ENCODE measurements around the gene QARS1. TPM values are rescaled to one million over a fixed set of nuclear protein-coding genes. Genes with fewer than 3 reads are reported as not detected.

Gene QARS1
- total and polyA plus RNA-seq, 2 of the 8 experiments (the other 6 are each of a cell fraction or from before 2014, with no cell fraction given): 353 to 581 TPM

DNA sequence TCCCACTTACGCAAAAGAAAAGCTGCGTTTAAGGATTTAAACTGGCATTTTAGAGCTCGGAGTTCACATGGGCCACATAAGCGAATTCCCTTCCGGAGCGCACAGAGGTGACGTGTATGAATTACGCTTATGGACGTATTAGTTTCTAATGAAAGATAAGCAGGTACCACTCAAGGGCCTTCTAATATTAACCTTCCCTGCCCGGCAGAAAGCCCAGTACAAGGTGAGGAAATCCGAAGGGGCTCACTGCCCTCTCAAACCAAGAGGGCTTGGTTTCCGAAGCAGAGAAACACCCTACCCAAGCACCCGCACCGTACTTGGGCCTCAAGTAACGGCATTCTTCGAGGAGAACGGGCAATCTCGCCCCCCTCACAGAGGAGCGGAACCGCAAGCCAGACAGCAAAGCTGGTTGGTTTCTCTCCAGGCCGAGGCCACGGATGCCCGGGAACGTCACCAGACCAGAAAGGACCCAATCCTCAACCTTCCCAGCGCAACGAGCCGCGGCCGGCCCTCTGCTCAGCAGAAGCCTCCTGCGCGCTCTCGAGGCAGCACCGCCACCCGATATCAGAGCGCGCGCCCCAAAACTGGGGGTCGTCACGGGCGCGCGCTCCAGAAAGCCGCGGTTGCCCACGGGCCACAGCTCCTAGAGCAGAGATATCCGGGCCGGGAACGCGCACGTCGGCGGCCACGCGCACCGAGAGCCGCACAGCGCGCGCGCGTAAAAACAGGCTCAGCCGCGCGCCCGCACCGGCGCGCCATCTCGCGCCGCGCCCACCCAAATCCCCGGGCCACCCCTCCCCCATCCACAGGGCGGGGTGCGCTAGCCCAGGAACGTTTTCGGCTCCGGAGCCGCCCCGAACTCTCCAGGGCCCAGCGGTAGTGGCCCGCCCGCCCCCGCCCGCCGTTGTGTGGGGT is 11.4 kb downstream of the QARS1 start:
- no peak overlapping the region for H2BK20ac ChIP-seq (ENCODE audit: low read length)
- no peak overlapping the region for H2AFZ ChIP-seq (ENCODE audit: low read length)
- H3K23ac ChIP-seq (ENCODE audit: insufficient read length): no peak overlapping the region
- ChIA-PET CTCF (ENCODE audit: partially characterized antibody) (interaction anchor here (0.6 to 4.3 kb wide), 13 partner anchors 11 to 104 kb away, joined by 3 to 34 read pairs (median 5); partner anchors contain the start of genes NDUFAF3 and QARS1), POLR2A (ENCODE audit: partially characterized antibody) (interaction anchor here (0.6 to 27.9 kb wide), 59 partner anchors 7 to 534 kb away, joined by 3 to 508 read pairs (median 4); partner anchors contain the start of genes C3orf62, CELSR3, DAG1 and DALRD3)
- H3K9ac ChIP-seq (replicated peaks in 1 of 4; ENCODE audit: extremely low read depth in 1 of 4, low read depth in 3 of 4, low read length in 3 of 4): peak overlapping the region; percentile 92 to 100 (median 94)
- H3K18ac ChIP-seq (ENCODE audit: extremely low read depth, low read length): no peak overlapping the region; the same call in 1 of the 2 replicates
- WGBS, 2 experiments (ENCODE audit: extremely low coverage in 1 of 2, insufficient coverage in 1 of 2, insufficient read length in 1 of 2, insufficient replicate concordance in 2 of 2, low coverage in 1 of 2, low lambda C conversion rate in 2 of 2, missing lambda C conversion rate in 1 of 2): 2% methylated on average over 48 of the region's 86 CpGs; no CpG with 5 or more reads in 1 of the 2 experiments
- peak overlapping the region; percentile 67 for H2BK5ac ChIP-seq (ENCODE audit: low read depth, low read length)
- peak overlapping the region; percentile 88 for H3K27ac ChIP-seq (ENCODE audit: low read depth, low read length)
- peaks cover 2% of the 10 kb centered on the region; the same call in 1 of the 2 replicates for H3K79me1 ChIP-seq (ENCODE audit: low read depth, low read length)
- peaks cover 21 to 50% of the 10 kb centered on the region in 2 experiments for H3K79me2 ChIP-seq (ENCODE audit: control insufficient read depth in 1 of 2, insufficient read depth in 2 of 2, low read length in 2 of 2)
- peak overlapping the region; percentile 100 for H4K8ac ChIP-seq (ENCODE audit: extremely low read depth, insufficient read depth, low read length)
- H2BK120ac ChIP-seq (replicated peaks; ENCODE audit: low read depth, low read length): no peak overlapping the region
- H3K4me2 ChIP-seq (ENCODE audit: insufficient read depth in 1 of 2, low read depth in 2 of 2, low read length in 2 of 2): peak overlapping the region; percentile 74 to 89
- peak overlapping the region; percentile 57 for H4K91ac ChIP-seq (replicated peaks; ENCODE audit: insufficient read length, low read length)
- H3K56ac ChIP-seq (replicated peaks; ENCODE audit: insufficient read length, low read depth, low read length): peak overlapping the region; percentile 90
- FAIRE-seq (no peak), DNase-seq (ENCODE audit: low read depth in 1 of 2, low spot score in 2 of 2) (peak; percentile 38 to 90)
- H2BK12ac ChIP-seq (ENCODE audit: low read depth, low read length): no peak overlapping the region
- H3K27me3 ChIP-seq (replicated peaks in 1 of 4; ENCODE audit: control insufficient read depth in 3 of 4, extremely low read depth in 1 of 4, insufficient read depth in 3 of 4, low read length in 3 of 4): no peaks in the 10 kb centered on the region
- peak overlapping the region; percentile 79 for H4K5ac ChIP-seq (ENCODE audit: insufficient read length, low read depth, low read length)
- peaks cover 3 to 18% (median 11%) of the 10 kb centered on the region in 4 experiments; a peak in 7 of 8 replicates for H3K36me3 ChIP-seq (ENCODE audit: control insufficient read depth in 2 of 4, insufficient read depth in 4 of 4, low read length in 3 of 4)
- peak overlapping the region; percentile 80 to 99 (median 89) for H3K4me3 ChIP-seq (ENCODE audit: extremely low read depth in 1 of 4, insufficient read depth in 2 of 4, low read depth in 3 of 4, low read length in 4 of 4)
- peaks cover 9% of the 10 kb centered on the region for H3K23me2 ChIP-seq (ENCODE audit: low read depth, low read length)
- no peaks in the 10 kb centered on the region for H3K9me3 ChIP-seq (ENCODE audit: insufficient read depth in 2 of 2, low read depth in 1 of 2, low read length in 1 of 2)
- peaks cover 2% of the 10 kb centered on the region in 2 experiments for H4K20me1 ChIP-seq (replicated peaks in 1 of 2; ENCODE audit: control insufficient read depth in 1 of 2, insufficient read depth in 2 of 2, low read length in 2 of 2)
- 0 out of 2 replicates have a peak overlapping the region, but pooled peaks have one; percentile 4 for H2AK5ac ChIP-seq (ENCODE audit: low read depth, low read length)
- H3K14ac ChIP-seq (ENCODE audit: insufficient read length): peak overlapping the region; percentile 43
- peak overlapping the region; percentile 57 for H3K4ac ChIP-seq (replicated peaks; ENCODE audit: insufficient read length, low read depth, low read length)
- H2BK15ac ChIP-seq (ENCODE audit: low read length): no peak overlapping the region
- H3K4me1 ChIP-seq (replicated peaks in 1 of 4; ENCODE audit: control insufficient read depth in 3 of 4, insufficient read depth in 4 of 4, low read length in 3 of 4): no peaks in the 10 kb centered on the region; a peak in 1 of 7 replicates
- TF ChIP-seq SIN3A (conservative IDR thresholded peaks at IDR 0.05 in 1 of 2, IDR thresholded peaks at IDR 0.05 in 1 of 2; ENCODE audit: low read depth in 1 of 2, low read length in 2 of 2): peak in 1 of 2 experiments; percentile 78; a peak in 2 of 4 replicates
- no peak for TF ChIP-seq KDM4A (IDR thresholded peaks at IDR 0.05; ENCODE audit: low read depth, low read length, severe bottlenecking)
- TF ChIP-seq KDM1A (IDR thresholded peaks at IDR 0.05; ENCODE audit: borderline replicate concordance, low read length): no peak
- no peak for TF ChIP-seq JUN (IDR thresholded peaks at IDR 0.05; ENCODE audit: low read depth, low read length)
- 0 out of 2 replicates have a peak, but pooled peaks have one; percentile 58 for TF ChIP-seq SP4 (IDR thresholded peaks at IDR 0.05; ENCODE audit: low read length)
- peak; percentile 18; the same call in 1 of the 2 replicates for TF ChIP-seq EGR1 (IDR thresholded peaks at IDR 0.05; ENCODE audit: borderline replicate concordance, low read depth, low read length)
- TF ChIP-seq TEAD4 (IDR thresholded peaks at IDR 0.05; ENCODE audit: low read depth, low read length): peak; percentile 17; the same call in 1 of the 2 replicates
- peak; percentile 74 for TF ChIP-seq TAF7 (optimal IDR thresholded peaks at IDR 0.05; ENCODE audit: borderline replicate concordance, low read depth, low read length)
- TF ChIP-seq HDAC2 (IDR thresholded peaks at IDR 0.05; ENCODE audit: borderline replicate concordance in 1 of 2, low read depth in 2 of 2, low read length in 2 of 2): 0 out of 4 replicates have a peak, but pooled peaks of 1 of the 2 experiments have one; percentile 15
- TF ChIP-seq CREB1 (IDR thresholded peaks at IDR 0.05): peak; percentile 79

Measured in H1 (cell line).